ENCODE measurements around the gene CA12. TPM values are rescaled to one million over a fixed set of nuclear protein-coding genes. Genes with fewer than 3 reads are reported as not detected.

The CA12 gene
- polyA plus RNA-seq, 3 donors, result not detected

DNA sequence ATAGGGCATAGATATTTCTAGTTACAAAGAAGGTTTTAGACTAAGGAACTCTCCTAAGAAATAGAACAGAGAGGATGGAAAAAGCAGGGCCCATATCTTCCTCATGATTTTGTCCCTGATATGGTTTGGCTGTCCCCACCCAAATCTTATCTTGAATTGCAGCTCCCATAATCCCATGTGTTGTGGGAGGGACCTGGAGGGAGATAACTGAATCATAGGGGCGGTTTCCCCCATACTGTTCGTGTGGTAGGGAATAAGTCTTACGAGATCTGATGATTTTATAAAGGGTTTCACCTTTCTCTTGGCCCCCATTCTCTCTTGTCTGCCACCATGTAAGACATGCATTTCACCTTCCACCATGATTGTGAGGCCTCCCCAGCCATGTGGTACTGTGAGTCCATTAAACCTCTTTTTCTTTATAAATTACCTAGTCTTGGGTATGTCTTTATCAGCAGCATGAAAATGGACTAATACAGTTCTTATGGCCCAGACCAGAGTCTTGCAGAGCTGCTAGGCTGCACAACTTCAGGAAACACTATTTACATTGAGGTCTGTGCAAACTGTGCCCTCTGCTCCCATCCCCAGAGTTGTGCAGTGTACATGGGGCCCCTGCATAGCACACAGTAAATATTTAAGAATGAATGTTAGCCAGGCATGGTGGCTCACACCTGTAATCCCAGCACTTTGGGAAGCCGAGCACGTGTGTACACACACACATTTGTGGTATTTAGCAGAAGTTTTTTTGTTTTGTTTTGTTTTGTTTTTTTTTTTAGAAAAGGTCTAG, 20.3 kb upstream of the CA12 start:
- Histone ChIP-seq H3K9me3 (replicated peaks in 1 of 2; ENCODE audit: control insufficient read depth in 1 of 2, insufficient read depth in 1 of 2, low read length in 2 of 2) (no peaks in the 10 kb centered on the region), H3K27me3 (ENCODE audit: control insufficient read depth in 2 of 2, insufficient read depth in 2 of 2, low read length in 2 of 2) (no peaks in the 10 kb centered on the region), H3K27ac (ENCODE audit: low read depth in 1 of 2, low read length in 2 of 2) (no peak overlapping the region), H2AFZ (ENCODE audit: insufficient read depth, low read depth, low read length, poor library complexity, severe bottlenecking) (no peak overlapping the region), H3K4me2 (replicated peaks; ENCODE audit: extremely low read depth, low read length, poor library complexity, severe bottlenecking) (no peak overlapping the region), H3K4me3 (replicated peaks in 1 of 3; ENCODE audit: low read depth in 2 of 3, low read length in 3 of 3) (no peak overlapping the region), H3K9ac (ENCODE audit: insufficient read depth, low read length, poor library complexity, severe bottlenecking) (no peak overlapping the region), H3K4me1 (ENCODE audit: control insufficient read depth in 1 of 2, insufficient read depth in 2 of 2, low read length in 2 of 2) (peaks cover 11 to 22% of the 10 kb centered on the region in 2 donors), H3K36me3 (replicated peaks in 1 of 2; ENCODE audit: control insufficient read depth in 1 of 2, insufficient read depth in 2 of 2, low read length in 2 of 2) (no peaks in the 10 kb centered on the region), H4K20me1 (ENCODE audit: insufficient read depth, low read length) (no peaks in the 10 kb centered on the region), H3K79me2 (ENCODE audit: insufficient read depth, low read length) (no peaks in the 10 kb centered on the region)
- TF ChIP-seq, protein P1, sequence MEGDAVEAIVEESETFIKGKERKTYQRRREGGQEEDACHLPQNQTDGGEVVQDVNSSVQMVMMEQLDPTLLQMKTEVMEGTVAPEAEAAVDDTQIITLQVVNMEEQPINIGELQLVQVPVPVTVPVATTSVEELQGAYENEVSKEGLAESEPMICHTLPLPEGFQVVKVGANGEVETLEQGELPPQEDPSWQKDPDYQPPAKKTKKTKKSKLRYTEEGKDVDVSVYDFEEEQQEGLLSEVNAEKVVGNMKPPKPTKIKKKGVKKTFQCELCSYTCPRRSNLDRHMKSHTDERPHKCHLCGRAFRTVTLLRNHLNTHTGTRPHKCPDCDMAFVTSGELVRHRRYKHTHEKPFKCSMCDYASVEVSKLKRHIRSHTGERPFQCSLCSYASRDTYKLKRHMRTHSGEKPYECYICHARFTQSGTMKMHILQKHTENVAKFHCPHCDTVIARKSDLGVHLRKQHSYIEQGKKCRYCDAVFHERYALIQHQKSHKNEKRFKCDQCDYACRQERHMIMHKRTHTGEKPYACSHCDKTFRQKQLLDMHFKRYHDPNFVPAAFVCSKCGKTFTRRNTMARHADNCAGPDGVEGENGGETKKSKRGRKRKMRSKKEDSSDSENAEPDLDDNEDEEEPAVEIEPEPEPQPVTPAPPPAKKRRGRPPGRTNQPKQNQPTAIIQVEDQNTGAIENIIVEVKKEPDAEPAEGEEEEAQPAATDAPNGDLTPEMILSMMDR (IDR thresholded peaks at IDR 0.05), result no peak
- intact Hi-C loops (cut with micrococcal nuclease), result loop anchor here in 1 of 2 donors (5.0 kb wide), 1 partner anchor 355 kb away; no protein-coding TSS in a partner anchor
- no peaks in the 10 kb centered on the region for H3K36me3 Mint-ChIP-seq
- peaks cover 0 to 2% (median 0%) of the 10 kb centered on the region in 3 donors for H3K27me3 Mint-ChIP-seq (ENCODE audit: low read depth in 3 of 3)
- DNase-seq, result no peak
- peaks cover 0 to 2% (median 0%) of the 10 kb centered on the region in 7 donors for H3K9me3 Mint-ChIP-seq
- no CpG with 5 or more reads among the region's 5 CpGs for WGBS (ENCODE audit: insufficient coverage)
- H3K4me1 Mint-ChIP-seq, result peaks cover 35% of the 10 kb centered on the region
- H3K27ac Mint-ChIP-seq, result no peak overlapping the region
- H3K4me3 Mint-ChIP-seq, result no peak overlapping the region

DNA sequence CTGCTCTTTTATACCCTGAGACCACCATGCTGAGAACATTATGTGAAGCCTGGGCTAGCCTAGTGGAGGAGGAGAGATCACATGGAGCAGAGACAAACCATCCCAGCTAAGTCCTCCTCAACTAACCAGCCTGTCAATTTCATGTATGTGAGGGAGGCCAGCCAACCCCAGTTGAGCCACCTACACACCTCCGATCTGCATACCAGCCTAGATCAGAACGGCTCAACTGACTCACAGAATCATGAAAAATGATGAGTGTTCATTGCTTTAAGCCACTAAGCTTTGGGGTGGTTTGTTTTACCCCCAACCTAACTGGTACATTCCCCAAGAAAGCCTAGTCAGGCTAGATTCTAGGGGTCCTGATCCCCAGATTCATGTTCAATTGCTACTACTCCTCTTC, 19.4 kb upstream of the CA12 start:
- H3K9me3 Mint-ChIP-seq, result peaks cover 0 to 2% (median 0%) of the 10 kb centered on the region in 7 donors
- TF ChIP-seq, protein P1 (IDR thresholded peaks at IDR 0.05), result no peak
- no peaks in the 10 kb centered on the region for H3K36me3 ChIP-seq (replicated peaks in 1 of 2; ENCODE audit: control insufficient read depth in 1 of 2, insufficient read depth in 2 of 2, low read length in 2 of 2)

More for the DNA sequence above, 19.4 kb upstream of the CA12 start:
- H3K4me1 ChIP-seq (ENCODE audit: control insufficient read depth in 1 of 2, insufficient read depth in 2 of 2, low read length in 2 of 2), result peaks cover 10 to 17% of the 10 kb centered on the region in 2 donors
- no peak overlapping the region for H3K4me2 ChIP-seq (replicated peaks; ENCODE audit: extremely low read depth, low read length, poor library complexity, severe bottlenecking)
- no peaks in the 10 kb centered on the region for H3K9me3 ChIP-seq (replicated peaks in 1 of 2; ENCODE audit: control insufficient read depth in 1 of 2, insufficient read depth in 1 of 2, low read length in 2 of 2)
- H3K36me3 Mint-ChIP-seq, result no peaks in the 10 kb centered on the region
- H3K9ac ChIP-seq (ENCODE audit: insufficient read depth, low read length, poor library complexity, severe bottlenecking), result no peak overlapping the region
- no peak for DNase-seq
- H3K4me3 Mint-ChIP-seq, result no peak overlapping the region
- H4K20me1 ChIP-seq (ENCODE audit: insufficient read depth, low read length), result no peaks in the 10 kb centered on the region
- H3K27me3 ChIP-seq (ENCODE audit: control insufficient read depth in 2 of 2, insufficient read depth in 2 of 2, low read length in 2 of 2), result no peaks in the 10 kb centered on the region
- no peak overlapping the region for H2AFZ ChIP-seq (ENCODE audit: insufficient read depth, low read depth, low read length, poor library complexity, severe bottlenecking)
- H3K79me2 ChIP-seq (ENCODE audit: insufficient read depth, low read length), result no peaks in the 10 kb centered on the region
- peaks cover 30% of the 10 kb centered on the region for H3K4me1 Mint-ChIP-seq
- H3K27me3 Mint-ChIP-seq (ENCODE audit: low read depth in 3 of 3), result peaks cover 0 to 2% (median 0%) of the 10 kb centered on the region in 3 donors
- intact Hi-C loops (cut with micrococcal nuclease), result loop anchor here in 1 of 2 donors (5.0 kb wide), 1 partner anchor 354 kb away; no protein-coding TSS in a partner anchor
- H3K27ac ChIP-seq (ENCODE audit: low read depth in 1 of 2, low read length in 2 of 2), result no peak overlapping the region
- no peak overlapping the region for H3K4me3 ChIP-seq (replicated peaks in 1 of 3; ENCODE audit: low read depth in 2 of 3, low read length in 3 of 3)
- H3K27ac Mint-ChIP-seq, result no peak overlapping the region
- WGBS (ENCODE audit: insufficient coverage), result no CpG with 5 or more reads among the region's 2 CpGs

All from CD14-positive monocyte (primary cell).